ENCODE measurements around the gene CASS4. TPM values are rescaled to one million over a fixed set of nuclear protein-coding genes. Genes with fewer than 3 reads are reported as not detected.

Gene CASS4
- total RNA-seq, 1 experiment from 2014 or later, result 0.17 TPM

- Histone ChIP-seq H3K27ac (ENCODE audit: low read depth, low read length) (no peak overlapping the region), H3K9ac (ENCODE audit: low read length) (no peak overlapping the region), H3K4me2 (ENCODE audit: low read length) (no peak overlapping the region), H3K9me3 (ENCODE audit: control insufficient read depth in 1 of 2, insufficient read depth in 1 of 2, low read depth in 1 of 2, low read length in 2 of 2) (no peaks in the 10 kb centered on the region), H3K79me2 (ENCODE audit: insufficient read depth, low read length) (no peaks in the 10 kb centered on the region), H3K27me3 (ENCODE audit: insufficient read depth, low read length) (no peaks in the 10 kb centered on the region), H4K20me1 (ENCODE audit: insufficient read depth) (no peaks in the 10 kb centered on the region), H3K4me1 (ENCODE audit: control insufficient read depth in 1 of 2, insufficient read depth in 2 of 2, low read length in 2 of 2) (peaks cover 11 to 24% of the 10 kb centered on the region in 2 experiments), H3K36me3 (ENCODE audit: control insufficient read depth in 1 of 2, insufficient read depth in 2 of 2, low read length in 2 of 2) (no peaks in the 10 kb centered on the region), H3K4me3 (replicated peaks in 1 of 2; ENCODE audit: low read depth in 1 of 2, low read length in 2 of 2) (no peak overlapping the region), H2AFZ (ENCODE audit: low read depth, low read length, poor library complexity, severe bottlenecking) (no peak overlapping the region), H3K9me2 (ENCODE audit: insufficient read depth) (no peaks in the 10 kb centered on the region)
- intact Hi-C loops (cut with micrococcal nuclease), result no loop called here
- no TSS peak for BruUV-seq (replicated peaks)
- DNase-seq (ENCODE audit: low read depth, low spot score) (no peak), ATAC-seq (no peak)
- POLR2A ChIA-PET, result no interaction called here
- RAD21 ChIA-PET (ENCODE audit: low non-redundant PET in 1 of 2, low total read pairs in 2 of 2, uncharacterized antibody in 2 of 2, unreplicated experiment in 2 of 2), result no interaction called here
- TF ChIP-seq POLR2A (IDR thresholded peaks at IDR 0.05; ENCODE audit: borderline replicate concordance, extremely low read depth, insufficient read depth, insufficient read length) (no peak), CEBPB (IDR thresholded peaks at IDR 0.05; ENCODE audit: low read depth) (no peak), ZNF274 (IDR thresholded peaks at IDR 0.05; ENCODE audit: low read depth, low read length) (no peak), CBX3 (IDR thresholded peaks at IDR 0.05; ENCODE audit: low read depth) (no peak), RAD21 (IDR thresholded peaks at IDR 0.05; ENCODE audit: low read depth) (no peak), YY1 (IDR thresholded peaks at IDR 0.05; ENCODE audit: extremely low read depth, insufficient replicate concordance, low read depth, low read length) (no peak), SP1 (IDR thresholded peaks at IDR 0.05; ENCODE audit: low read depth) (no peak), ZFX (IDR thresholded peaks at IDR 0.05) (no peak), FOSL1 (IDR thresholded peaks at IDR 0.05; ENCODE audit: low read depth) (no peak), REST (IDR thresholded peaks at IDR 0.05; ENCODE audit: low read depth) (no peak), MAX (IDR thresholded peaks at IDR 0.05) (no peak), JUND (IDR thresholded peaks at IDR 0.05) (no peak), SRF (IDR thresholded peaks at IDR 0.05; ENCODE audit: low read depth) (no peak), POLR2AphosphoS5 (IDR thresholded peaks at IDR 0.05; ENCODE audit: low read depth, low read length) (no peak), TCF7L2 (IDR thresholded peaks at IDR 0.05; ENCODE audit: borderline replicate concordance, extremely low read depth, insufficient read depth, insufficient read length) (no peak), ZBTB33 (IDR thresholded peaks at IDR 0.05; ENCODE audit: extremely low read depth, insufficient replicate concordance, low read length) (no peak), SIN3A (IDR thresholded peaks at IDR 0.05; ENCODE audit: low read depth) (no peak), EZH2 (IDR thresholded peaks at IDR 0.05) (no peak)
- CTCF ChIA-PET, result no interaction called here
Observed at GRCh38 chr20:56426926-56427325, 14.9 kb downstream of the CASS4 start.

Measured in HCT116 (cell line).